ENCODE measurements around the gene BMX.

Gene BMX

DNA sequence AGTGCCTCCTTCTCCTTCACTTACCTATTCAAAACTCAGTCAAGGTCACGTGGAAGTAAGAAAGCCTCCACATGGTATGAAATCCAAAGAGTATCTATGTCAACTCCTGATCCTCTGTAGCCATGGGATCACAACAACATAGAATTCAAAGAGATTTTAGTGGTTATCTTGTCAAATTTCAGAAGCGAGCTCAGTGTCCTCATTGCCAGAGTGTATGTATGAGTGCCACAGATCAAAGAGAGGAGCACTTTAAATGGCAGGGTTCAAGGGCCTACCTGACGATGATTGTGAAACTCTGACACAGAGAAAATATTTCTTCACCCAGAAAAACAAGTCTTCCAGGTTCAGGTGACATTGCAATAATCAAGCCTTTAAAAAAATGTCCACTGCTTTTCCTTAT is 101.3 kb downstream of the BMX start:
- no peaks in the 10 kb centered on the region for H3K4me1 ChIP-seq

DNA sequence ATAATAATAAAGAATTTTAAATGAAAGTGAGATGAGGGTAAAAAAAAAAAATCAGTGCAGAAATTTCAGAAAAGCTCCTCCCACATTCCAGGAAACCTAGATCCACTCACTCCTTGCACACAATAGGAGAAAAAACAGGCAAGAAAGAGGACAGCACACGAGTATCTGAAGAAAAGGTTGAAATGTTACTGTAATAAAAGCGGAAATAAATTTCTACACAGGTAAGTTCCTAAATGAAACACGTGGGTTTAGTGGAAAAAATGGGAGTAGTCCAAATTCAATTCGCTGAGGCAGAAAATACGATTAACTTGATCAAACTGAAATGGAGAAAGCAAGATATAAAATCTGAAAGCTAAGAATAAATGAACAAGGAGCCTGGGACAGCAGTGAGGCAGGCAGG is 102.2 kb downstream of the BMX start:
- Histone ChIP-seq H3K4me3 (ENCODE audit: low read depth, low read length) (no peak overlapping the region), H3K4me1 (no peaks in the 10 kb centered on the region), H3K36me3 (no peaks in the 10 kb centered on the region), H3K9me3 (no peaks in the 10 kb centered on the region), H3K27me3 (no peaks in the 10 kb centered on the region)
- DNase-seq: no peak
- TF ChIP-seq, protein P1, sequence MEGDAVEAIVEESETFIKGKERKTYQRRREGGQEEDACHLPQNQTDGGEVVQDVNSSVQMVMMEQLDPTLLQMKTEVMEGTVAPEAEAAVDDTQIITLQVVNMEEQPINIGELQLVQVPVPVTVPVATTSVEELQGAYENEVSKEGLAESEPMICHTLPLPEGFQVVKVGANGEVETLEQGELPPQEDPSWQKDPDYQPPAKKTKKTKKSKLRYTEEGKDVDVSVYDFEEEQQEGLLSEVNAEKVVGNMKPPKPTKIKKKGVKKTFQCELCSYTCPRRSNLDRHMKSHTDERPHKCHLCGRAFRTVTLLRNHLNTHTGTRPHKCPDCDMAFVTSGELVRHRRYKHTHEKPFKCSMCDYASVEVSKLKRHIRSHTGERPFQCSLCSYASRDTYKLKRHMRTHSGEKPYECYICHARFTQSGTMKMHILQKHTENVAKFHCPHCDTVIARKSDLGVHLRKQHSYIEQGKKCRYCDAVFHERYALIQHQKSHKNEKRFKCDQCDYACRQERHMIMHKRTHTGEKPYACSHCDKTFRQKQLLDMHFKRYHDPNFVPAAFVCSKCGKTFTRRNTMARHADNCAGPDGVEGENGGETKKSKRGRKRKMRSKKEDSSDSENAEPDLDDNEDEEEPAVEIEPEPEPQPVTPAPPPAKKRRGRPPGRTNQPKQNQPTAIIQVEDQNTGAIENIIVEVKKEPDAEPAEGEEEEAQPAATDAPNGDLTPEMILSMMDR (IDR thresholded peaks at IDR 0.05; ENCODE audit: low read depth, low read length): no peak

More for the DNA sequence above, 101.3 kb downstream of the BMX start:
- no peak overlapping the region for H3K4me3 ChIP-seq (ENCODE audit: low read depth, low read length)
- no peaks in the 10 kb centered on the region for H3K9me3 ChIP-seq
- H3K36me3 ChIP-seq: no peaks in the 10 kb centered on the region
- TF ChIP-seq, protein P1 (IDR thresholded peaks at IDR 0.05; ENCODE audit: low read depth, low read length): no peak
- no peak for DNase-seq
- no peaks in the 10 kb centered on the region for H3K27me3 ChIP-seq

DNA sequence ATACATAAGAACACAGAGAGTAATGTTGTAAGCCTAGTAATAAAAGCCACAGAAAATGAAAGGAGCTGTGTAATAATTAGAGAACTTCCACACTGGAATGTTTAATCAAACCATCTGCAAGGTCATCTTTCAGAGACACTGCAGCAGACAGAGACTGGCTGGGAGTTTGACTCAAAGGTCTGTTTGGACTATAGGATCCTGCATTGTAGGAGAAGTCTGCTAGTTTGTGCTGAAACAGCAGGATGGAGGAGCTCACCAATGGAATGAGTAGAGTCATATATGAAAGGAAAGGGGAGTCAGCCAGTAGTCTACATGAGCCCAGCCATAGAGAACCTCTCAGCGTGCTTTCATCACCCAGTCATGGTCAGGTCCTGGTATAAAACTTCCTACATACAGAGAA is 104.6 kb downstream of the BMX start:
- no peaks in the 10 kb centered on the region for H3K4me1 ChIP-seq
- H3K4me3 ChIP-seq (ENCODE audit: low read depth, low read length): no peak overlapping the region
- H3K9me3 ChIP-seq: no peaks in the 10 kb centered on the region
- TF ChIP-seq, protein P1 (IDR thresholded peaks at IDR 0.05; ENCODE audit: low read depth, low read length): no peak
- no peak for DNase-seq
- no peaks in the 10 kb centered on the region for H3K36me3 ChIP-seq
- H3K27me3 ChIP-seq: no peaks in the 10 kb centered on the region
